BE2C (cell line): ENCODE data around the gene UGT1A9.
"Not testable (repeated sequence)": the region's sequence is repeated elsewhere in the genome, so short reads cannot be mapped to it uniquely, and the experiment has no call there.

Experiments
- DNase-seq: peaks from one replicate; pipeline ENCODE4 v3.0.0-alpha.2; 2020
- H3K27me3 ChIP-seq: fragments of 250-450 bp; sonication (Bioruptor Pico); 2 replicates; pipeline ENCODE4 v1.5.1; 2020; ENCODE audit warnings: mild to moderate bottlenecking
- H3K36me3 ChIP-seq: fragments of 250-450 bp; sonication (Bioruptor Pico); 2 replicates; pipeline ENCODE4 v1.5.1; 2020; ENCODE audit warnings: mild to moderate bottlenecking
- H3K4me1 ChIP-seq: fragments of 250-450 bp; sonication (Bioruptor Pico); 2 replicates; pipeline ENCODE4 v1.5.1; 2020
- H3K4me3 ChIP-seq: 2 replicates; pipeline ENCODE4 v1.5.1; 2011; ENCODE audit warnings: low read depth, low read length
- H3K9me3 ChIP-seq: fragments of 250-450 bp; sonication (Bioruptor Pico); 2 replicates; pipeline ENCODE4 v1.5.1; 2020
- CTCF ChIP-seq: IDR thresholded peaks from 2 replicates; pipeline ENCODE4 v1.5.1; 2012; ENCODE audit warnings: mild to moderate bottlenecking, low read depth, low read length

The UGT1A9 gene

GRCh38 chr2:233712611-233713261 is 41.0 kb downstream of the UGT1A9 start, which contains the start of gene UGT1A5:
TSS of gene UGT1A5 (plus strand) at chr2:233712907. CDS start at chr2:233712992, 85 bp downstream.
- Histone ChIP-seq H3K9me3 (no peaks in the 10 kb centered on the region), H3K36me3 (no peaks in the 10 kb centered on the region), H3K4me3 (no peak within 1 kb of the TSS), H3K4me1 (no peaks in the 10 kb centered on the region), H3K27me3 (peaks cover 7% of the 10 kb centered on the region; the same call in 1 of the 2 replicates)
- TF ChIP-seq CTCF: no peak
- DNase-seq: no peak

- TF ChIP-seq CTCF: no peak
- Histone ChIP-seq H3K9me3 (no peaks in the 10 kb centered on the region), H3K27me3 (peaks cover 7% of the 10 kb centered on the region; the same call in 1 of the 2 replicates)
These were observed 41.5 kb downstream of the UGT1A9 start for GRCh38 chr2:233713262-233713615.

GRCh38 chr2:233714121-233714520 is 42.4 kb downstream of the UGT1A9 start:
- no peaks in the 10 kb centered on the region for H3K36me3 ChIP-seq
- H3K4me3 ChIP-seq: no peak overlapping the region
- H3K27me3 ChIP-seq: peaks cover 7% of the 10 kb centered on the region; the same call in 1 of the 2 replicates
- no peak for TF ChIP-seq CTCF
- no peaks in the 10 kb centered on the region for H3K4me1 ChIP-seq
- no peaks in the 10 kb centered on the region for H3K9me3 ChIP-seq
- no peak for DNase-seq

More at GRCh38 chr2:233713262-233713615, 41.5 kb downstream of the UGT1A9 start:
- Histone ChIP-seq H3K4me1 (no peaks in the 10 kb centered on the region), H3K4me3 (no peak overlapping the region), H3K36me3 (no peaks in the 10 kb centered on the region)
- DNase-seq: no peak

GRCh38 chr2:233718552-233718951 is 46.9 kb downstream of the UGT1A9 start, which contains the start of gene UGT1A4:
TSS of gene UGT1A4 (plus strand) at chr2:233718736. CDS start at chr2:233718821, 85 bp downstream.
- Histone ChIP-seq H3K36me3 (no peaks in the 10 kb centered on the region), H3K4me1 (no peaks in the 10 kb centered on the region; the same call in 1 of the 2 replicates), H3K9me3 (no peaks in the 10 kb centered on the region), H3K4me3 (no peak within 1 kb of the TSS), H3K27me3 (peaks cover 14% of the 10 kb centered on the region)
- TF ChIP-seq CTCF: no peak
- no peak for DNase-seq

- Histone ChIP-seq H3K4me3 (no peak within 1 kb of the TSS), H3K36me3 (no peaks in the 10 kb centered on the region), H3K27me3 (peaks cover 4% of the 10 kb centered on the region; the same call in 1 of the 2 replicates), H3K9me3 (no peaks in the 10 kb centered on the region), H3K4me1 (no peaks in the 10 kb centered on the region)
- TF ChIP-seq CTCF: no peak
- DNase-seq: no peak
These were observed 57.1 kb downstream of the UGT1A9 start, which contains the start of gene UGT1A3 for GRCh38 chr2:233728723-233729301. TSS of gene UGT1A3 (plus strand) at chr2:233729042. CDS start at chr2:233729127, 85 bp downstream.

- not testable (repeated sequence) for DNase-seq, H3K9me3 ChIP-seq, H3K36me3 ChIP-seq, H3K4me3 ChIP-seq, H3K4me1 ChIP-seq
- peaks cover 15% of the 10 kb centered on the region for H3K27me3 ChIP-seq
These were observed 65.4 kb downstream of the UGT1A9 start for GRCh38 chr2:233736868-233737653.
